HG03520 (cell line): ENCODE results near the gene MRTFA.
"Not testable (repeated sequence)": the region's sequence is repeated elsewhere in the genome, so short reads cannot be mapped to it uniquely, and the experiment has no call there.

Experiments
- ATAC-seq: cut with Tn5 transposase; IDR thresholded peaks from one replicate; pipeline ENCODE4 v1.9.1; 2021; ENCODE audit warnings: mild to moderate bottlenecking, moderate library complexity; ENCODE audit not compliant: unreplicated experiment

MRTFA gene

DNA sequence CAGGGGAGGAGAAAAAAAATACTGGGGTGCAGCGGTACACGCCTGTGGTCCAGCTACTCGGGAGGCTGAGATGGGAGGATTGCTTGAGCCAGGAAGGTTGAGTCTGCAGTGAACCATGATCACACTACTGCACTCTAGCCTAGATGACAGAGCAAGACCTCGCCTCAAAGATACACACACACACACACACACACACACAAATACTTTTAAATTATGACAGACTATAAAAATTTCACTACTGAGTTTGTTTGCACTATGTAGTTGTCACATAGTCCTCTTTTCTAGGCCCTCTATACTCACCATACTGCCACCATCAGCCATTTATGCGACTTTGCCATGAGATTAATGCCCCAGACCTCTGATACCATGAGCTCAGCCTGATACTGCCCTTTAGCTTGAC is 109.6 kb downstream of the MRTFA start:
- no peak for ATAC-seq

DNA sequence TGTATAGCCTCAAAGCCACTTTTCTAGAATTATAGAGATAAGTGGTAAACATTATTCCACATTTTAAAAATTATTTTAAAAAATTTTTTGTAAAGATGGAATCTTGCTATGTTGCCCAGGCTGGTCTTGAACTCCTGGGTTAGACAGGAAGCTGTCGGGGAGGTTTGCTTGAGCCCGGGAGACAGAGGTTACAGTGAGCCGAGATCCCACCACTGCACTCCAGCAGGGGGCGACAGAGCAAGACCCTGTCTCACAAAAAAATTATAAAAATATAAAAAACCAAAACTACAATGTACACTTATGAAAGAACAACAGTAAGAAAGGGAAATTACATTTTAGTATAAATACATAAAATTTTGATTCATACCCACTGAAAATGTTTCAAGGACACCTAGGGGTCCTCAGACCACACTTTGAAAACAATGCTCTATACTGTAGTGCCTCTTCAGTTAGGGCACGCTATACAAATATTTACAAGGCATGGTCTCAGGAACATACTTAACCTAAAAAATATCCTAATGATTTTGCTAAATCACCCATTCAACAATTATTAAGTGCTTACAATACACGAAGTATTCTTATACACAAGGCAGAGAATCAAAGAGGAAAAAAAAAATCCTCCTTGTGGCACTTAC is 111.2 kb downstream of the MRTFA start:
- ATAC-seq, result no peak

- no peak for ATAC-seq
These were observed 111.9 kb downstream of the MRTFA start for GRCh38 chr22:40524392-40525249.

DNA sequence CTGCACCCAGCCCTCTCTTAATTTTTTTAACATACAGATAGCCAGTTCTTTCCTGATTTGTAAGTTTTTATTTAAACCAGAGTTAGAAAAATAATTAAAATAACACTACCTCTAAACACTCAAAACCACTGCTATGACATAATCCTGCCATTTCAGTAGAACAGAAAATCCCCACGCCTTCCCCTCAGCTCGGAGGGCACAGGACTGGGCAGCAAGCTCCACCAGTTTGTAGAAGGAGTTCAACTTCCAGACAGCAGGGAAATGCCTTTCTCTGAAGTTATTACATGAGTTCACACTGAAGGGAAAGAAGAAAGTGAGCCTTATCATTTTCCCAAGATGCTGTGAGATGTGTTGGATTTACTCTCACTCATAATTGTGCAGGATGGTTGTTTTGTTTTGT is 114.4 kb downstream of the MRTFA start:
- ATAC-seq, result no peak

- no peak for ATAC-seq
These were observed 115.5 kb downstream of the MRTFA start for GRCh38 chr22:40521046-40521445.

GRCh38 chr22:40520562-40520961 is 116.0 kb downstream of the MRTFA start:
- no peak for ATAC-seq

GRCh38 chr22:40519948-40520331 is 116.6 kb downstream of the MRTFA start:
- no peak for ATAC-seq

GRCh38 chr22:40519284-40519947 is 117.1 kb downstream of the MRTFA start:
- ATAC-seq, result no peak

GRCh38 chr22:40518840-40519239 is 117.7 kb downstream of the MRTFA start:
- no peak for ATAC-seq

GRCh38 chr22:40517631-40518030 is 118.9 kb downstream of the MRTFA start:
- no peak for ATAC-seq

- ATAC-seq, result no peak
These were observed 120.1 kb downstream of the MRTFA start for GRCh38 chr22:40516416-40516815.

DNA sequence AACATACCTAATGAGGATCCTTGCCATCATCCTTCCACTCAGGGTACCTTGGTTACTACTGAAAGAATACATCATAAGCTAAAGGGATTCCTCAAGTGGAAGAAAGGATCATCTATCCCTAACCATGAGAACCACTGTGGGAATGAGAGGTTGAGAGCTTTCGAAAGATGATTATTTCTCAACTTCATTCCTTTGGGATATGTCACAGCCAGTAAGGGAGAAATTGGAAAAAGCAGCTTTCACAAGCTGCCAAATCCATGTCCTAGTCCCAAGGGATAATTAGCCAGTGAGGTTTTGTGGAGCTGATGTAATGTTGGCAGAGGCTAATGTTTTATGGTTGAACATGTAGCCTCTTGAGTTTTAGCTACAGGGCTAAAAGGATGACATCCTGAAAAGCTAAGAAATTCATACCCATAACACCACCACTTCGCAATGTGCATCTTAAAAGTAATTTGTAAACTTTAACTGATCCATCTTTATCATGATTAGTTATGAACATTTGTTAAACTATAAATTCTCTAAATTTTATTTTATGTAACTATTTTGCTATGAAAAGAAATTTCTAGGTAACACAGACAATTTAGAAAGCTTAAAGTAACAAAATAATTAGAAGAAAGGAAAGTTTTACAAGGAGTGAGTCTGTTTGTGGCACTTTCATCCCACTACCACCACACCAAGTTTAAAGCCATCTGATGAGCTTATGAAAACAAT is 123.9 kb downstream of the MRTFA start:
- ATAC-seq, result no peak

DNA sequence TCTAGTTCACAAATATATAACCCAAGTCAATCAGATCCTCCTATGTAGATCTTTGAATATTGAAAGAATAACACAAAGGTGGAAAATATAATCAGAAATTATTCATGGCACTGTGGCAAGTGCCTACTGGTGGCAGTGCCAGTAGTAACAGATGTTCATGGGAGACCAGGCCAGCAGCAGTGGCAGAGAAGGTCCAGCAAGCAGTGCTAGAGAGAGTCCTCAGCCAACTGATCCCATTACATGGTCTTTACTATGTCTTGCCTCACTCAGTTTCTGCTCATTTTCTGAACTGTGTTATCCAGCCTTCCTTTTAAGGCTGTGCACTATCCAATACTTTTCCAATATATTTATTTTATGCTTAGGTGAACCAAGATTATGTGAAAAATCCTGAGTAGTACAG is 124.9 kb downstream of the MRTFA start:
- ATAC-seq, result no peak

GRCh38 chr22:40510631-40511364 is 125.7 kb downstream of the MRTFA start:
- ATAC-seq, result no peak

DNA sequence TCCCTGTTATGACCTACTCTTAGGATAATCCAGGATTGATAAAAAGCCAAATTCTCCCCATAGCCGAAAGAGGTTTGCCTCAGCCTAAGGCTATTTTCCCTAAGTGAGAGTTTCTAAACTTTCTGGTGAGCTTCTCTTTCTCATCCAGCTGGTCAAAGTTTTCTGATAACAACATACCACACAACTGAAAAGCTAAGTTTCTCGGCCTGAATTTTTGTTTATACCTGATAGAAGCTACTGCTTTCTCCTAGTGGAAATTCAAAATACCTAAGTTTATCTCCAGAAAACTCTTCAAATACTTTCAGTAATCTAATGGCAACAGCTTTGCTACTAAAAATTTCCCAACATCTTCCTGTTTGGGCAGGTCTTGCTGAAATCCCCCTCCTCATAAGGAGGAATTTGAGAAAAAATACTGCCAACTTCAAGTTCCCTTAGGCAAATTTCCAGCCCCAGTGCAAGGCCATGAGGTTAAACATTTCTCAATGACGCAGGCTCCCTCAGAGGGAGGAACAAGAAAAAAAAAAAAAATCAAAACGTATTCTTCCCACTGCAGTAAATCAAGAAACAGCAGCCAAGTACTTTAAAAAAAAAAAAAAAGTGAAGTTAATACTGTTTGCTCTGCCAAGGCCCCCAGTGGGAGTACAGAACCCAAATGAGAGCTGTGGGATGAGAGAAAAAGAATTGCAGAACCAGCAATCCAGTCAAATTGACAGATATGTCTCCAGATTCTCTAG is 127.0 kb downstream of the MRTFA start:
- no peak for ATAC-seq

DNA sequence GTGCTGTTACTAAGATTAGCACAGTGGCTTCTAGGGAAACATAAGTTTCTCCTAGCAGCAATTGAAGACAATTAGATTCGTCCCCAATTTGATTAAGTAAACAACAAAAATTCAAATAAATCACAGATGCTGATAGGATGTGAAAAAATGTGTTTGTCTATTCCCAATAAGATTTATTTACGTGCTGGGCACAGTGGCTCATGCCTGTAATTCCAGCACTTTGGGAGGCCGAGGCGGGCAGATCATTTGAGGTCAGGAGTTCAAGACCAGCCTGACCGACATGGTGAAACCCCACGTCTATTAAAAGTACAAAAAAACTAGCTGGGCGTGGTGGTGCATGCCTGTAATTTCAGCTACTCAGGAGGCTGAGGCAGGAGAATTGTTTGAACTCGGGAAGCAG is 128.5 kb downstream of the MRTFA start:
- ATAC-seq, result not testable (repeated sequence)

GRCh38 chr22:40507491-40507890 is 129.0 kb downstream of the MRTFA start:
- ATAC-seq, result no peak

DNA sequence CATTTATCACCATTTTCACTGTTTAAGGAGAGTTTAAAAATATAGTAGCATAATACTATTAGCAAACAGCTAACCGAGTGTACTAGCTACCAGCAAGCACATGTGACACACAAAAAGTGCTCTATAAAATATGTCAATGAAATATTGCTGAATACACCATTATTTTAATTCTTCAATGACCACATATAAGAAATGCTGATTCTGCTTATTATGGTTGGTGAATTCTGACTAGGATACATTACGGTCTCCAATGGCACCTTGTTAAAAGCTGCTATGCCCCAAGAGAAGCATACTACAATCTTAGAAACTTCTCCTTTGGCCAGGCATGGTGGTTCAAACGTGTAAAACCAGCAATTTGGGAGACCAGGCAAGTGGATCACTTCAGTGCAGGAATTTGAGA is 129.8 kb downstream of the MRTFA start:
- no peak for ATAC-seq

- no peak for ATAC-seq
These were observed 132.0 kb downstream of the MRTFA start for GRCh38 chr22:40504285-40505249.
